OCI-LY7 (cell line): ENCODE data around the gene ZNF281. TPM values are rescaled to one million over a fixed set of nuclear protein-coding genes. Genes with fewer than 3 reads are reported as not detected.

Source experiments
- BruUV-seq: library from RNA; stranded (reverse); fragments of 400-500 nt; replicated peaks from 2 replicates; lab custom pipeline; 2021; lab: Mats Ljungman, UMichigan
- CTCF ChIA-PET: fragments of 300-600 bp; sonication (Branson Sonifier 250); formaldehyde crosslinking; loops from one replicate; lab custom pipeline; 2022; ENCODE audit warnings: antibody characterized with exemption; ENCODE audit not compliant: unreplicated experiment; lab: Charles Lee
- POLR2A ChIA-PET: fragments of 300-600 bp; sonication (Branson Sonifier 250); formaldehyde crosslinking; loops from one replicate; lab custom pipeline; 2022; ENCODE audit warnings: antibody characterized with exemption; lab: Charles Lee
- DNase-seq: peaks from one replicate; pipeline ENCODE4 v3.0.0-alpha.2; 2015; ENCODE audit warnings: low spot score
- H2AFZ ChIP-seq: fragments of 200-600 bp; sonication (generic), shearing (Covaris generic); 2 replicates; pipeline ENCODE4 v1.6.1; 2014; ENCODE audit warnings: mild to moderate bottlenecking, antibody characterized with exemption, low read length, moderate library complexity
- H3K27ac ChIP-seq: fragments of 200-600 bp; sonication (generic); 2 replicates; pipeline ENCODE4 v1.5.1; 2014; ENCODE audit warnings: mixed run types, low read depth, mild to moderate bottlenecking, moderate library complexity, low read length, inconsistent platforms; ENCODE audit not compliant: poor library complexity, severe bottlenecking
- H3K36me3 ChIP-seq: fragments of 200-600 bp; sonication (generic); 2 replicates; pipeline ENCODE4 v1.6.1; 2014; ENCODE audit warnings: mild to moderate bottlenecking, antibody characterized with exemption, low read length, moderate library complexity, mixed read lengths; ENCODE audit not compliant: insufficient read depth
- H3K4me1 ChIP-seq: fragments of 200-600 bp; sonication (generic); 2 replicates; pipeline ENCODE4 v1.5.1; 2014; ENCODE audit warnings: mild to moderate bottlenecking, low read length; ENCODE audit not compliant: insufficient read depth, poor library complexity, severe bottlenecking
- H3K4me2 ChIP-seq: fragments of 200-600 bp; sonication (generic); 2 replicates; pipeline ENCODE4 v1.6.1; 2014; ENCODE audit warnings: mild to moderate bottlenecking, low read length
- H3K4me3 ChIP-seq: fragments of 200-600 bp; sonication (generic); 2 replicates; pipeline ENCODE4 v1.5.1; 2014; ENCODE audit warnings: mild to moderate bottlenecking, low read depth, low read length; ENCODE audit not compliant: poor library complexity, severe bottlenecking
- H3K79me2 ChIP-seq: fragments of 200-600 bp; sonication (generic); 2 replicates; pipeline ENCODE4 v1.6.1; 2016; ENCODE audit warnings: low read depth, mild to moderate bottlenecking, low read length, moderate library complexity, mixed read lengths; ENCODE audit not compliant: insufficient read depth
- H3K9me2 ChIP-seq: fragments of 200-600 bp; sonication (generic); 2 replicates; pipeline ENCODE4 v1.6.1; 2016; ENCODE audit warnings: mild to moderate bottlenecking, low read length, mixed read lengths; ENCODE audit not compliant: insufficient read depth
- H3K9me3 ChIP-seq: fragments of 200-600 bp; sonication (generic); 2 replicates; pipeline ENCODE4 v1.6.1; 2014; ENCODE audit warnings: mild to moderate bottlenecking, mixed run types, low read length, mixed read lengths
- H4K20me1 ChIP-seq: fragments of 200-600 bp; sonication (generic); 2 replicates; pipeline ENCODE4 v1.6.1; 2014; ENCODE audit warnings: mild to moderate bottlenecking, antibody characterized with exemption, low read length, moderate library complexity, mixed read lengths; ENCODE audit not compliant: insufficient read depth
- CTCF ChIP-seq: fragments of 200-600 bp; sonication (generic); conservative IDR thresholded peaks from 2 replicates; pipeline ENCODE4 v1.5.1; 2014; ENCODE audit warnings: mild to moderate bottlenecking, antibody characterized with exemption, low read length, moderate library complexity, mixed read lengths
- EZH2phosphoT487 ChIP-seq: fragments of 200-600 bp; sonication (generic); IDR thresholded peaks from 2 replicates; pipeline ENCODE4 v1.6.1; 2018; ENCODE audit warnings: low read depth, borderline replicate concordance, mild to moderate bottlenecking, mixed run types, antibody characterized with exemption, low read length, moderate library complexity, mixed read lengths
- intact Hi-C: fragments of 100-400 bp; cut with micrococcal nuclease; formaldehyde crosslinking; loops from one replicate; pipeline ENCODE4 v1.10.0; 2022; ENCODE audit not compliant: unreplicated experiment
- total RNA-seq, 2 experiments: library from RNA; depleted of rRNA in 1 of 2; stranded (reverse); fragments of >200 nt in 1 of 2; shearing (Covaris generic) in 1 of 2; gene quantifications; 2 replicates each; pipeline ENCODE4 v1.2.3, GENCODE V29; 2014 to 2022

Gene ZNF281
- total RNA-seq, 2 experiments from 2014 or later: 23.6 to 24.2 TPM

GRCh38 chr1:200355801-200356200, 54.0 kb downstream of the ZNF281 start:
- H3K9me3 ChIP-seq: no peaks in the 10 kb centered on the region
- H3K4me2 ChIP-seq: no peak overlapping the region
- H4K20me1 ChIP-seq: no peaks in the 10 kb centered on the region
- ChIA-PET POLR2A (interaction anchor here (0.6 to 2.1 kb wide), 5 partner anchors 10 to 18 kb away, joined by 3 to 12 read pairs (median 5); no protein-coding TSS in a partner anchor), CTCF (interaction anchor here (1.4 kb wide), 1 partner anchor 17 kb away, joined by 4 read pairs; no protein-coding TSS in a partner anchor)
- H3K36me3 ChIP-seq: no peaks in the 10 kb centered on the region
- H3K9me2 ChIP-seq: no peaks in the 10 kb centered on the region
- intact Hi-C loops: no loop called here
- BruUV-seq: no TSS peak
- DNase-seq: no peak
- H3K27ac ChIP-seq: no peak overlapping the region
- peaks cover 18% of the 10 kb centered on the region for H3K4me1 ChIP-seq
- H3K4me3 ChIP-seq: no peak overlapping the region
- H3K79me2 ChIP-seq: no peaks in the 10 kb centered on the region
- no peak for TF ChIP-seq CTCF
- TF ChIP-seq EZH2phosphoT487: no peak
- H2AFZ ChIP-seq: no peak overlapping the region

Other genes with a start within 250 kb of the ZNF281 start
- 15.0 and 17.8 TPM in 2 replicates for gene KIF14, start 210.7 kb upstream of the ZNF281 start, total RNA-seq (2014; rRNA removed; shearing (Covaris generic))
- gene KIF14, start 210.7 kb upstream of the ZNF281 start, total RNA-seq (2022): 20.1 and 23.2 TPM in 2 replicates